Right atrium auricular region (tissue), 2 donors: ENCODE data around the gene GSTT4. TPM values are rescaled to one million over a fixed set of nuclear protein-coding genes. Genes with fewer than 3 reads are reported as not detected.
"Not testable (repeated sequence)": the region's sequence is repeated elsewhere in the genome, so short reads cannot be mapped to it uniquely, and the experiment has no call there.

Experiments used
- DNase-seq: peaks from one replicate; pipeline ENCODE4 v3.0.0-alpha.2; 2019; ENCODE audit warnings: low spot score
- H3K27ac ChIP-seq, 2 donors: fragments of 200-600 bp; sonication (generic); 1 replicate in 1 of 2; 2 replicates in 1 of 2; pipeline ENCODE4 v1.5.1; 2016 to 2019
- H3K27me3 ChIP-seq, 2 donors: fragments of 200-600 bp; sonication (generic); one replicate each; pipeline versions ENCODE4 v1.5.1 to v1.6.0; 2017 to 2019
- H3K36me3 ChIP-seq: fragments of 200-600 bp; sonication (generic); one replicate; pipeline ENCODE4 v1.5.1; 2016
- H3K4me1 ChIP-seq, 2 donors: fragments of 200-600 bp; sonication (generic); one replicate each; pipeline versions ENCODE4 v1.5.1 to v1.6.0; 2017 to 2019
- H3K4me3 ChIP-seq, 2 donors: fragments of 200-600 bp; sonication (generic); 1 replicate in 1 of 2; 2 replicates in 1 of 2; pipeline ENCODE4 v1.5.1; 2017 to 2019; ENCODE audit warnings: mild to moderate bottlenecking in 1 of 2, moderate library complexity in 1 of 2
- H3K9me3 ChIP-seq, 2 donors: fragments of 200-600 bp; sonication (generic); one replicate each; pipeline ENCODE4 v1.5.1; 2019
- total RNA-seq, 2 donors: library from RNA; depleted of rRNA; stranded (reverse); fragments of >200 nt; gene quantifications; one replicate each; pipeline ENCODE4 v1.1.0, GENCODE V29; 2016
- TF ChIP-seq, protein P1 (sequence below), 2 donors: fragments of 200-600 bp; sonication (generic); IDR thresholded peaks; one replicate each; pipeline ENCODE4 v1.5.1; 2019; ENCODE audit warnings: antibody characterized with exemption in 2 of 2

Gene GSTT4
- total RNA-seq, 2 donors from 2014 or later = not detected

DNA sequence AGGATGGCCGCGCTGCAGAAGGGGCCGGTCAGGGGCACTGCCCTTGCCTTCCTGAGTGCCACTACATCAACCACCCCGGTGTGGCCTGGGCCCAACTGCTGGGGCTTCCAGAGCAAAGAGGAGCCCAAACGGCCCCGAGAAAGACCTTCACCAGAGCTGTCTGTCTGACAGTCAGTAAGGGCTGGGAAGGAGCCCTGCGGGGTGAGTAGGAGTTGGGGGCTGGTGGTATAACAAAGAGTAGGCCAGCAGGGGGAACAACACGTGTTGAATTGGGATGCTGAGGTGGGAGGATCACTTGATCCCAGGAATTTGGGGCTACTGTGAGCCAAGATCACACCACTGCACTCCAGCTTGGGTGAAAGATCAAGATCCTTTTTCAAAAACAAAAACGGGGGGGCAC is 3.9 kb downstream of the GSTT4 start:
- Histone ChIP-seq H3K9me3 (no peaks in the 10 kb centered on the region), H3K4me1 (peaks cover 0 to 10% of the 10 kb centered on the region in 2 donors), H3K27ac (no peak overlapping the region), H3K4me3 (no peak overlapping the region), H3K36me3 (no peaks in the 10 kb centered on the region), H3K27me3 (no peaks in the 10 kb centered on the region)
- TF ChIP-seq, protein P1, sequence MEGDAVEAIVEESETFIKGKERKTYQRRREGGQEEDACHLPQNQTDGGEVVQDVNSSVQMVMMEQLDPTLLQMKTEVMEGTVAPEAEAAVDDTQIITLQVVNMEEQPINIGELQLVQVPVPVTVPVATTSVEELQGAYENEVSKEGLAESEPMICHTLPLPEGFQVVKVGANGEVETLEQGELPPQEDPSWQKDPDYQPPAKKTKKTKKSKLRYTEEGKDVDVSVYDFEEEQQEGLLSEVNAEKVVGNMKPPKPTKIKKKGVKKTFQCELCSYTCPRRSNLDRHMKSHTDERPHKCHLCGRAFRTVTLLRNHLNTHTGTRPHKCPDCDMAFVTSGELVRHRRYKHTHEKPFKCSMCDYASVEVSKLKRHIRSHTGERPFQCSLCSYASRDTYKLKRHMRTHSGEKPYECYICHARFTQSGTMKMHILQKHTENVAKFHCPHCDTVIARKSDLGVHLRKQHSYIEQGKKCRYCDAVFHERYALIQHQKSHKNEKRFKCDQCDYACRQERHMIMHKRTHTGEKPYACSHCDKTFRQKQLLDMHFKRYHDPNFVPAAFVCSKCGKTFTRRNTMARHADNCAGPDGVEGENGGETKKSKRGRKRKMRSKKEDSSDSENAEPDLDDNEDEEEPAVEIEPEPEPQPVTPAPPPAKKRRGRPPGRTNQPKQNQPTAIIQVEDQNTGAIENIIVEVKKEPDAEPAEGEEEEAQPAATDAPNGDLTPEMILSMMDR (IDR thresholded peaks at IDR 0.05) = no peak
- no peak for DNase-seq

- not testable (repeated sequence) for H3K27me3 ChIP-seq, H3K4me1 ChIP-seq, DNase-seq, H3K36me3 ChIP-seq, H3K27ac ChIP-seq, H3K9me3 ChIP-seq, H3K4me3 ChIP-seq
Measured at GRCh38 chr22:23999779-24000178, 5.5 kb downstream of the GSTT4 start.

DNA sequence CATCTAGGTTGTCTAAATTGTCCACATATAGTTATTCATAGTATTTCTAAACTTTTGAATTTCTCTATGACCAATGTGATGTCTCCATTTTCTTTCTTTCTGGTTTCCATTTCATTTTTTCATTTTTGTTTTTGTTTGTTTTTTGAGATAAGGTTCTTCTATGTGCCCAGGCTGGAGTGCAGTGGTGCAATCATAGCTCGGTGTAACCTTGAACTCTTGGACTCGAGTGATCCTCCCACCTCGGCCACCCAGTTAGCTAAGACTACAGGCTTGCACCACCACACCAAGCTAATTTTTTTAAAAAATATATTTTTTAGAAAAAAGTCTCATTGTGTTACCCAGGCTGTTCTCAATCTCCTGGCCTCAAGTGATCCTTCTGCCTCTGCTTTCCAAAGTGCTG is 8.2 kb downstream of the GSTT4 start:
- TF ChIP-seq, protein P1 (IDR thresholded peaks at IDR 0.05) = no peak
- Histone ChIP-seq H3K27ac (no peak overlapping the region), H3K36me3 (no peaks in the 10 kb centered on the region), H3K4me1 (no peaks in the 10 kb centered on the region), H3K4me3 (no peak overlapping the region), H3K27me3 (no peaks in the 10 kb centered on the region), H3K9me3 (no peaks in the 10 kb centered on the region)
- no peak for DNase-seq

DNA sequence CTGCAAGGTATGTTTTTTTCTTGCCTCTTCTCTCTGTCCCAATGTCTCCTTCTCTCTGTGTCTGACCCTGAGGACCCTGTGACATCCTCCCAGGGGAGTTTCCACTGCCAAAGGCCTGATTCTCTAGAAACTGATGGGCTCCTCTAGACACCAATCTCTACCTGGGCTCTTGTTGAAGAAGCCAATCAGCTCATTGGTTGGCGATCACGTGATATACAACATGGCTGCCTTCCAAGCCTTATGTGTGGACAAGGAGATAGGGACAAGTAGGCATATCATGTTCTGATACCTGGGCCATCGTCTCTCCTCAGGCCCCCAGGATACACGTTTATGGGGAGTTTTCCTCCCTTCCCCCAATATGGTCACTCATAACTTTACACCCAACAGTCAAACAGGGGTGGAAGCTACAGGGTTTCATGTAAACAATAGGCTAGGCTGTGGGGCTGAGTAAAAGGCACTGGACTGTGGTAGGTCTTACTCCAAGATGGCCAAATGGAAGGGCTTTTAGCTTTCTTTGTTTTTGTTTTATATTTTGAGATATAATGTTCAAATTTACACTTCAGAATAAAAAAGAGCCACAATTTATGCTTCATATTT is 11.6 kb downstream of the GSTT4 start:
- not testable (repeated sequence) for DNase-seq, H3K27ac ChIP-seq, H3K4me1 ChIP-seq, H3K9me3 ChIP-seq, H3K36me3 ChIP-seq, H3K27me3 ChIP-seq, H3K4me3 ChIP-seq

DNA sequence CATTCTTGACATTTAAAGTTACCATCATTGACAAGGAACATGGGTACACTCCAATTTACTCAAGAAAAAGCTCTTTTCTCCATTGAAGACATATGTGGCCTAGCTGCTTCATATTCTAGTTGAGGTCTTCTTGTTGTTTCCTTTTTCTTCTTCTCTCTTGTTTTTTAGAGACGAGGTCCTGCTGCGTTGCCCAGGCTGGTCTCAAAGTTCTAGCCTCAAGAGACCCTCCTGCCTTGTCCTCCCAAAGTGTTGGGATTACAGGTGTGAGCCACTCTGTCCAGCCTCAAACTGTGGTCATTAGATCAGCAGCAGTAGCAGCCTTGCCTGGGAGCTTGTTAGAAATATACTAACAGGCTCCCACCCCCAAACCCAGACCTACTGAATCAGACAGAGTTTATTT is 12.2 kb downstream of the GSTT4 start:
- not testable (repeated sequence) for DNase-seq, H3K36me3 ChIP-seq, H3K9me3 ChIP-seq, H3K27me3 ChIP-seq, H3K27ac ChIP-seq, H3K4me1 ChIP-seq, H3K4me3 ChIP-seq

DNA sequence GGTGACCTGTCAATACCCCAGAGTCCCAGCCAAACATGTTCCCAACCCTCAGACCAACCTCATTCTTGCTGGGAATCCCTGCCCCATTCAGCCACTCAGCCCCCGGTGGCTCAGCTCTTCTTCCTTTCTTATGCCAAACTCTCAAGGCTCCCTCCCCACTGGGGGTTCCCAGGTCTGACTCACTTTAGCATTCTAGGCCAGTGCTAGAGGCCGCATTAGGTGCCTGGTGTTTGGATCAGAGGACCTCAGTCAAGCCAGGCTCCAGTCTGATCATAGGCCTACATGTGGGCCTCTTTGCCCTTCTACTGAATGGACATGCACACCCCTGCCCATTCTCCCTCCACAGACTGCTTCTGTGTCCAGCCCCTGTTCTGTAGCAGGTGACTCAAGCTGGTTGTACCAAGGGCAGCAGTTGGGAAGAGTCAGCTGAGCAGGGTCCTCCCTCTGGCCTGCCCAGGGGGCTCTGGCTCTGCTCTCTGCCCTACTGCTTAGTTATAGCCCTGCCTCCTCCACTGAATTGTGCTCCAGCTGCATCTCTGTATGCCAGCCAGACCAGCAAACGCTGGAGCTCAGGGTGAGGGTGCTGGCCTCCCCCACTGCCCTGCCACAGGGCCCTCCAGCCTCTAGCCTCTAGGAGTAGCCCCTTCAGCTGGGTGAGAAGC is 15.5 kb downstream of the GSTT4 start:
- not testable (repeated sequence) for H3K27me3 ChIP-seq, H3K4me1 ChIP-seq, H3K4me3 ChIP-seq, DNase-seq, H3K9me3 ChIP-seq, H3K27ac ChIP-seq, H3K36me3 ChIP-seq

DNA sequence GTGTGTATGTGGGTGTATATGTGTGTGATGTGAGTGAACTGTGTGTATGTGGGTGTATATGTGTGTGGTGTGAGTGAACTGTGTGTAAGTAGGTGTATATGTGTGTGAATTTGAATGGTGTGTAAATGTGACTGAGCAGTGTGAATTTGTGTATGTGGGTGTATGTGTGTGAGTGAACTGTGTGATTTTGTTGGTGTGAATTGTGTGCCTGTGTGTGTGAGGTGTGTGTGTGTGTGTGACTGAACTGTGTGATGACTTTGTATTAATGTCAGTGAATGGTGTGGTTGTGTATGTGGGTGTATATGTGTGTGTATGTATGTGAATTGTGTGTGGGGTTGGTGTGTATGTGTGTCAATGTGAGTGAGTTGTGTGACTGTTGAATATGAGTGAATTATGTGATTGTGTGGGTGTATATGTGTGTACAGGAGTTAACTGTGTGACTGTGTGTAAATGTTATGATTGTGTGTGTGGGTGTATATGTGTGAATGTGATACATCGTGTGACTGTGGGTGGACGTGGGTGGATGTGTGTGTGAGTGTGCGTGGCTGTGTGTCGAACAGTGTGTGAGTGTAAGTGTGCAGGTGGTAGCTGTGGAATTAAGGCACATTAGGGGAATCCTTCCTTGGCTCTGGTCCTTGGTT is 18.6 kb downstream of the GSTT4 start:
- H3K4me1 ChIP-seq, H3K36me3 ChIP-seq, H3K4me3 ChIP-seq, DNase-seq, H3K9me3 ChIP-seq, H3K27me3 ChIP-seq, H3K27ac ChIP-seq: not testable (repeated sequence)

DNA sequence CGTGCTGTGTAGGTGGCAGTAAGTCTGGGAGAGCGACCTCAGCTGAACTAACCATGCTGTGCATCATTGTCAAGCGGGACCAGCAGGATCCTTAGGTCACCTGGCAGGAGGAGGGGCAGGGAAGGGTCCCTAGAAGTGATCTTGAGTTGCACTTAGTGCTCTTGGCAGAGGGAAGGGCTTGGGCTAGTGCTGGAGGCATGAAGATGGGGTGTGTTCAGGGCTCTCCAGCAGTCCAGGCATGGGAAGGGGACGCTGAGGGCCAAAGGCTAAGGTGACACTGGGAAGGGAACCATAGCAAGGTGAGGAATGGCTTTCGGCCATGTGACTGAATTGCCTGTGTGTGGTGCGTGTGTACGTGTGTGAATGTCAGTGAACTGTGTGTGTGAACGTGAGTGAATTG is 19.2 kb downstream of the GSTT4 start:
- not testable (repeated sequence) for H3K27me3 ChIP-seq, H3K9me3 ChIP-seq, H3K27ac ChIP-seq, H3K4me3 ChIP-seq, DNase-seq, H3K36me3 ChIP-seq, H3K4me1 ChIP-seq

- H3K27ac ChIP-seq = no peak overlapping the region
- H3K4me3 ChIP-seq = no peak overlapping the region
- H3K4me1 ChIP-seq = no peaks in the 10 kb centered on the region
- H3K36me3 ChIP-seq = no peaks in the 10 kb centered on the region
- no peaks in the 10 kb centered on the region for H3K27me3 ChIP-seq
- TF ChIP-seq, protein P1 (IDR thresholded peaks at IDR 0.05) = peak in 1 of 2 donors; percentile 62
- no peak for DNase-seq
- H3K9me3 ChIP-seq = no peaks in the 10 kb centered on the region
Measured at GRCh38 chr22:23984430-23984829, 20.8 kb downstream of the GSTT4 start.

GRCh38 chr22:23980567-23980966 is 24.7 kb downstream of the GSTT4 start:
- not testable (repeated sequence) for DNase-seq, H3K27ac ChIP-seq, H3K9me3 ChIP-seq, H3K4me1 ChIP-seq, H3K36me3 ChIP-seq, H3K27me3 ChIP-seq
- peak overlapping the region in 1 of 2 donors; percentile 27 for H3K4me3 ChIP-seq

DNA sequence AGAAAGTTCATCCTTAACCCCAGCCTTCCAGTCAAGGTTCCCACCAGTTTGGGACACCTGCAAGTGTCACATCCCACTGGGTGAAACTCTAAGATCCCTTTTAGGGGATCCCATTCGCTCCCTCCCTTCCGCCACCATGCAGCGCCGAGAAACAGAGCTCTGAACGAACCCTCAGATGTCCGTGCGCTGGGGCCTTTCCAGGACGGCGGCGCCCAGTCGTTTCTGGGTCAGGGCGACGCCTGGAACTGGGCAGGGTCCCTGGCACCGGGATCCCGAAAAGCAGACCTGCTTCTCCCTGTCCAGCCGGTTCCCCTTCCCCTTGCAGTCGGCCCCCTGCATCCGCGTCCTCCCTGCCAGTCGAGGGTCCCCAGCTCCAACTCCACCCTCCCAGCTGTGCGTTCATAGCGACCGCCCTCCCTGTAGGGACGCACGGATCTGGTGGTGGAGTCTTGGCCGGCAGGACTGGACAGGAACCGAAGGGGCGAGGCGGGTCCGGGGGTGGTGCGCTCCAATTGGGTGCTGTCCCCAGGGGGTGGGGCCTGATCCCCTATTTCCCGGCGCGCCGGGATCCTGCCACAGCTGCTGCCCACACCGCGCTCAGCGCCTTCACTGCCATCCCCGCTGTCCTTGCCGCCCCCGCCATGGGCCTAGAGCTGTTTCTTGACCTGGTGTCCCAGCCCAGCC is 25.6 kb downstream of the GSTT4 start, which contains the start of gene GSTT2:
Gene GSTT2 (plus strand): TSS at position 578 of the 684 bp plus-strand sequence.
- not testable (repeated sequence) for H3K27me3 ChIP-seq, H3K27ac ChIP-seq, DNase-seq, H3K36me3 ChIP-seq, H3K4me1 ChIP-seq, H3K9me3 ChIP-seq
- H3K4me3 ChIP-seq = peak within 1 kb of the TSS in 1 of 2 donors; percentile 27
